ENCODE data around the gene MYO18B.

Gene MYO18B

GRCh38 chr22:25786165-25786564 lies 44.2 kb downstream of the MYO18B start:
- in situ Hi-C loops (cut with HindIII; ENCODE audit: low sequenced_read_pairs), result no loop called here
- no peak for TF ChIP-seq CTCF (IDR thresholded peaks at IDR 0.05; ENCODE audit: low read depth, low read length, missing control alignments)
- no peak for DNase-seq (ENCODE audit: low read depth)
- no peak overlapping the region for H3K4me3 ChIP-seq (ENCODE audit: low read depth, low read length)

GRCh38 chr22:25791556-25791955 lies 49.6 kb downstream of the MYO18B start:
- H3K4me3 ChIP-seq (ENCODE audit: low read depth, low read length), result no peak overlapping the region
- TF ChIP-seq CTCF (IDR thresholded peaks at IDR 0.05; ENCODE audit: low read depth, low read length, missing control alignments), result no peak
- no peak for DNase-seq (ENCODE audit: low read depth)
- in situ Hi-C loops (cut with HindIII; ENCODE audit: low sequenced_read_pairs), result no loop called here

GRCh38 chr22:25795478-25795877 lies 53.5 kb downstream of the MYO18B start:
- no peak overlapping the region for H3K4me3 ChIP-seq (ENCODE audit: low read depth, low read length)
- no peak for TF ChIP-seq CTCF (IDR thresholded peaks at IDR 0.05; ENCODE audit: low read depth, low read length, missing control alignments)
- no peak for DNase-seq (ENCODE audit: low read depth)
- in situ Hi-C loops (cut with HindIII; ENCODE audit: low sequenced_read_pairs), result no loop called here

- H3K4me3 ChIP-seq (ENCODE audit: low read depth, low read length), result no peak overlapping the region
- DNase-seq (ENCODE audit: low read depth), result no peak
- in situ Hi-C loops (cut with HindIII; ENCODE audit: low sequenced_read_pairs), result no loop called here
- TF ChIP-seq CTCF (IDR thresholded peaks at IDR 0.05; ENCODE audit: low read depth, low read length, missing control alignments), result no peak
Observed at GRCh38 chr22:25797498-25798290, 55.7 kb downstream of the MYO18B start.

GRCh38 chr22:25800766-25801165 lies 58.8 kb downstream of the MYO18B start:
- no peak for TF ChIP-seq CTCF (IDR thresholded peaks at IDR 0.05; ENCODE audit: low read depth, low read length, missing control alignments)
- H3K4me3 ChIP-seq (ENCODE audit: low read depth, low read length), result no peak overlapping the region
- DNase-seq (ENCODE audit: low read depth), result no peak
- in situ Hi-C loops (cut with HindIII; ENCODE audit: low sequenced_read_pairs), result no loop called here

GRCh38 chr22:25802018-25802417 lies 60.0 kb downstream of the MYO18B start:
- no peak for TF ChIP-seq CTCF (IDR thresholded peaks at IDR 0.05; ENCODE audit: low read depth, low read length, missing control alignments)
- DNase-seq (ENCODE audit: low read depth), result no peak
- no peak overlapping the region for H3K4me3 ChIP-seq (ENCODE audit: low read depth, low read length)
- in situ Hi-C loops (cut with HindIII; ENCODE audit: low sequenced_read_pairs), result no loop called here

Data from astrocyte of the cerebellum (primary cell).